Measurements from ENCODE around the gene MPO. TPM values are rescaled to one million over a fixed set of nuclear protein-coding genes. Genes with fewer than 3 reads are reported as not detected.

MPO gene
- total and polyA plus RNA-seq, 10 of the 15 experiments (the other 5 are each of a cell fraction or from before 2014, with no cell fraction given): 0.06 to 0.49 (median 0.14) TPM

GRCh38 chr17:58324056-58324408, 43.3 kb upstream of the MPO start:
- Histone ChIP-seq H3K4me3 (no peak overlapping the region), H3K9me3 (replicated peaks; ENCODE audit: control insufficient read depth, insufficient read depth, low read length) (no peaks in the 10 kb centered on the region), H3K9ac (ENCODE audit: control insufficient read depth, insufficient read depth, low read length) (no peak overlapping the region), H3K79me2 (ENCODE audit: control insufficient read depth, insufficient read depth, low read length) (peaks cover 10% of the 10 kb centered on the region), H3K27ac (ENCODE audit: control insufficient read depth, insufficient read depth) (no peak overlapping the region), H3K4me2 (ENCODE audit: control insufficient read depth, insufficient read depth) (no peak overlapping the region), H3K27me3 (replicated peaks in 1 of 2; ENCODE audit: control insufficient read depth in 2 of 2, insufficient read depth in 2 of 2, low read length in 1 of 2) (no peaks in the 10 kb centered on the region; a peak in 1 of 4 replicates), H3K4me1 (ENCODE audit: control insufficient read depth, insufficient read depth, low read length) (peaks cover 16% of the 10 kb centered on the region), H3K36me3 (ENCODE audit: control insufficient read depth in 2 of 2, insufficient read depth in 2 of 2, low read length in 1 of 2) (peaks cover 0 to 2% of the 10 kb centered on the region in 2 experiments; a peak in 1 of 4 replicates), H2AFZ (ENCODE audit: control insufficient read depth, low read depth, low read length) (no peak overlapping the region), H4K20me1 (ENCODE audit: control insufficient read depth, insufficient read depth) (no peaks in the 10 kb centered on the region)
- POLR2A ChIA-PET: interaction anchor here (4.8 to 8.4 kb wide), 2 partner anchors 15 to 21 kb away, joined by 40 to 77 read pairs; no protein-coding TSS in a partner anchor
- CTCF ChIA-PET: interaction anchor here (2.7 kb wide), 1 partner anchor 20 kb away, joined by 15 read pairs; no protein-coding TSS in a partner anchor
- ATAC-seq (no peak), DNase-seq (ENCODE audit: low read depth, low spot score) (no peak), FAIRE-seq (no peak)
- WGBS (ENCODE audit: insufficient coverage, insufficient replicate concordance, low lambda C conversion rate, missing lambda C conversion rate): 59% methylated on average over 13 of the region's 13 CpGs
- no peak for TF ChIP-seq EGR1 (IDR thresholded peaks at IDR 0.05; ENCODE audit: borderline replicate concordance in 1 of 2, low read depth in 2 of 2, low read length in 2 of 2)
- TF ChIP-seq MEF2B (IDR thresholded peaks at IDR 0.05; ENCODE audit: partially characterized antibody, poor library complexity, severe bottlenecking): peak; percentile 5
- RAD21 ChIA-PET (ENCODE audit: unreplicated experiment): interaction anchor here (1.0 to 10.9 kb wide), 2 partner anchors 19 to 94 kb away, joined by 3 to 227 read pairs; partner anchors contain the start of gene RNF43
- BruUV-seq (replicated peaks): no TSS peak
- SMC1A ChIA-PET (ENCODE audit: uncharacterized antibody, unreplicated experiment): interaction anchor here (12.9 kb wide), 1 partner anchor 20 kb away, joined by 249 read pairs; no protein-coding TSS in a partner anchor
- intact Hi-C loops (cut with micrococcal nuclease; ENCODE audit: unreplicated experiment) (no loop called here), in situ Hi-C loops (cut with MboI) (no loop called here)

- Histone ChIP-seq H3K36me3 (ENCODE audit: control insufficient read depth in 2 of 2, insufficient read depth in 2 of 2, low read length in 1 of 2) (peaks cover 0 to 2% of the 10 kb centered on the region in 2 experiments; a peak in 1 of 4 replicates), H3K4me2 (ENCODE audit: control insufficient read depth, insufficient read depth) (no peak overlapping the region), H3K79me2 (ENCODE audit: control insufficient read depth, insufficient read depth, low read length) (peaks cover 7% of the 10 kb centered on the region), H3K9me3 (replicated peaks; ENCODE audit: control insufficient read depth, insufficient read depth, low read length) (no peaks in the 10 kb centered on the region), H3K27ac (ENCODE audit: control insufficient read depth, insufficient read depth) (no peak overlapping the region), H3K4me3 (no peak overlapping the region), H3K27me3 (replicated peaks in 1 of 2; ENCODE audit: control insufficient read depth in 2 of 2, insufficient read depth in 2 of 2, low read length in 1 of 2) (no peaks in the 10 kb centered on the region; a peak in 1 of 4 replicates), H3K4me1 (ENCODE audit: control insufficient read depth, insufficient read depth, low read length) (peaks cover 15% of the 10 kb centered on the region), H4K20me1 (ENCODE audit: control insufficient read depth, insufficient read depth) (no peaks in the 10 kb centered on the region), H2AFZ (ENCODE audit: control insufficient read depth, low read depth, low read length) (no peak overlapping the region), H3K9ac (ENCODE audit: control insufficient read depth, insufficient read depth, low read length) (no peak overlapping the region)
- FAIRE-seq (no peak), ATAC-seq (no peak), DNase-seq (ENCODE audit: low read depth, low spot score) (no peak)
- no TSS peak for BruUV-seq (replicated peaks)
- TF ChIP-seq BHLHE40 (IDR thresholded peaks at IDR 0.05; ENCODE audit: borderline replicate concordance in 1 of 2, low read depth in 2 of 2, low read length in 1 of 2) (no peak), NR2C2 (IDR thresholded peaks at IDR 0.05; ENCODE audit: borderline replicate concordance, control insufficient read depth, insufficient read length, low read depth) (no peak), PKNOX1 (IDR thresholded peaks at IDR 0.05) (no peak), FOXK2 (IDR thresholded peaks at IDR 0.05) (no peak), TCF12 (IDR thresholded peaks at IDR 0.05; ENCODE audit: low read depth, low read length) (no peak), CREM (IDR thresholded peaks at IDR 0.05; ENCODE audit: low read depth) (no peak), RELA (IDR thresholded peaks at IDR 0.05; ENCODE audit: borderline replicate concordance, partially characterized antibody) (no peak), BCL11A (IDR thresholded peaks at IDR 0.05; ENCODE audit: low read depth, low read length) (no peak)
- in situ Hi-C loops (cut with MboI): no loop called here
- CTCF ChIA-PET: interaction anchor here (0.6 to 2.7 kb wide), 3 partner anchors 21 to 105 kb away, joined by 3 to 15 read pairs (median 7); no protein-coding TSS in a partner anchor
- RAD21 ChIA-PET (ENCODE audit: unreplicated experiment): interaction anchor here (1.0 to 10.9 kb wide), 2 partner anchors 19 to 94 kb away, joined by 3 to 227 read pairs; partner anchors contain the start of gene RNF43
- WGBS (ENCODE audit: insufficient coverage, insufficient replicate concordance, low lambda C conversion rate, missing lambda C conversion rate): 61% methylated on average over 8 of the region's 8 CpGs
- intact Hi-C loops (cut with micrococcal nuclease; ENCODE audit: unreplicated experiment): no loop called here
- POLR2A ChIA-PET: interaction anchor here (0.8 to 8.4 kb wide), 5 partner anchors 16 to 679 kb away, joined by 3 to 77 read pairs (median 9); partner anchors contain the start of gene RNF43
- SMC1A ChIA-PET (ENCODE audit: uncharacterized antibody, unreplicated experiment): interaction anchor here (0.7 to 12.9 kb wide), 4 partner anchors 11 to 104 kb away, joined by 3 to 249 read pairs (median 3); no protein-coding TSS in a partner anchor
These were observed 42.8 kb upstream of the MPO start for GRCh38 chr17:58323366-58324055.

All from GM12878 (cell line).